Measurements from ENCODE around the gene ADAP1.
"Not testable (repeated sequence)": the region's sequence is repeated elsewhere in the genome, so short reads cannot be mapped to it uniquely, and the experiment has no call there.

ADAP1 gene

GRCh38 chr7:874031-874749 is 80.3 kb downstream of the ADAP1 start:
- TF ChIP-seq CTCF (IDR thresholded peaks at IDR 0.05; ENCODE audit: low read depth, low read length) = no peak
- Histone ChIP-seq H3K9me3 (no peaks in the 10 kb centered on the region), H3K4me1 (peaks cover 5% of the 10 kb centered on the region), H3K4me3 (ENCODE audit: low read depth, low read length) (no peak overlapping the region), H3K36me3 (peaks cover 41% of the 10 kb centered on the region), H3K27me3 (no peaks in the 10 kb centered on the region)
- no peak for DNase-seq

DNA sequence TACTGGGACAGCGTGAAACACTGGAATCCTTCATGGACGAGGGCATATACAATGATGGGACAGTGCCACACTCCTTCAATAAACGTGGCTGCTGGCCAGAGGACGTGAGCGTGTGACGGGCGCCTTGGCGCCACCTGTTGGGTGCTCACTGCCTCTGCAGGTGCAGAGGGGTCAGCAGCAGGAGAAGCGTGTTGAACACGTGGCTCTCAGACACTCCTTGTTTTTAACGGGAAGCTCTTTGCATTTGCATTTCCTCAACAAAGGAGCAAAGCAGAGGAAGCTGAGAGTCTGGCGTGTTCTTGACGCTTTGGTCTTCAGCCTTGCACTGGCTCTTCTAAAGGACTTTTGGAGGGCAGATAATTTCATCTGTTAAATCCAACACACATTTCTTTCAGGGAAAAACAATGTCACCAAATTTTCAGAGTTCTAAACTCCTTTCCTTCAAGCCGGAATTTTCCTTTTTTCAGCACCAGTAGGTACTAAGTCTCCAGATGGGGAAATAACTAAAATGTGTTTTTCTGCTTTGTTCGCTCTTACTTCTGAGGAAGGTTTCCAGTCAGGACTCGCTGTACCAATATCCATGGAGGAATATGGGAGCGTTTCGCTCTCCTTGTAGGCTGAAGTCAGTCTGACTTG is 81.0 kb downstream of the ADAP1 start:
- H3K9me3 ChIP-seq = no peaks in the 10 kb centered on the region

GRCh38 chr7:872685-873084 is 81.8 kb downstream of the ADAP1 start:
- not testable (repeated sequence) for DNase-seq; H3K4me3 ChIP-seq (ENCODE audit: low read depth, low read length); H3K4me1 ChIP-seq; H3K9me3 ChIP-seq; H3K27me3 ChIP-seq
- peaks cover 44% of the 10 kb centered on the region for H3K36me3 ChIP-seq

More for the DNA sequence above, 81.0 kb downstream of the ADAP1 start:
- Histone ChIP-seq H3K36me3 (peaks cover 39% of the 10 kb centered on the region), H3K4me3 (ENCODE audit: low read depth, low read length) (no peak overlapping the region), H3K27me3 (no peaks in the 10 kb centered on the region), H3K4me1 (peaks cover 5% of the 10 kb centered on the region)
- peak; percentile 81 for DNase-seq
- peak; percentile 95 for TF ChIP-seq CTCF (IDR thresholded peaks at IDR 0.05; ENCODE audit: low read depth, low read length)

GRCh38 chr7:871900-872537 is 82.5 kb downstream of the ADAP1 start:
- no peaks in the 10 kb centered on the region for H3K9me3 ChIP-seq
- H3K4me3 ChIP-seq (ENCODE audit: low read depth, low read length) = no peak overlapping the region
- peaks cover 51% of the 10 kb centered on the region for H3K36me3 ChIP-seq
- DNase-seq = no peak
- peaks cover 5% of the 10 kb centered on the region for H3K4me1 ChIP-seq
- no peak for TF ChIP-seq CTCF (IDR thresholded peaks at IDR 0.05; ENCODE audit: low read depth, low read length)
- H3K27me3 ChIP-seq = no peaks in the 10 kb centered on the region

DNA sequence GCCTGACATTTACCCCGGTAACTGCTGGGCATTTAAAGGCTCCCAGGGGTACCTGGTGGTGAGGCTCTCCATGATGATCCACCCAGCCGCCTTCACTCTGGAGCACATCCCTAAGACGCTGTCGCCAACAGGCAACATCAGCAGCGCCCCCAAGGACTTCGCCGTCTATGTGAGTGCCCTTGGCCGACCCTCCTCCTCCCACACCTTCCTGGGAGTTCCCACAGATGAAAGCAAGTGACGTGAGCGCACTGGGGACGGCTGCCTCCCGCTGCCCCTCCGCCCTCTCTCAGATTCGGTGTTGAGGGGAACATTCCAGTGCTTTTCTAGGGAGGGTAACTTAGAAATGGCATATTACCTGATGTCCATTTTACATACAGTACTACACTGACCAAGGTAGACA is 85.1 kb downstream of the ADAP1 start:
- no peak for TF ChIP-seq CTCF (IDR thresholded peaks at IDR 0.05; ENCODE audit: low read depth, low read length)
- no peaks in the 10 kb centered on the region for H3K27me3 ChIP-seq
- H3K4me1 ChIP-seq = peaks cover 5% of the 10 kb centered on the region
- no peak for DNase-seq
- H3K4me3 ChIP-seq (ENCODE audit: low read depth, low read length) = no peak overlapping the region
- H3K36me3 ChIP-seq = peaks cover 60% of the 10 kb centered on the region
- no peaks in the 10 kb centered on the region for H3K9me3 ChIP-seq

- no peak for DNase-seq
- Histone ChIP-seq H3K27me3 (no peaks in the 10 kb centered on the region), H3K4me3 (ENCODE audit: low read depth, low read length) (no peak overlapping the region), H3K9me3 (no peaks in the 10 kb centered on the region), H3K4me1 (no peaks in the 10 kb centered on the region), H3K36me3 (peaks cover 55% of the 10 kb centered on the region)
- TF ChIP-seq CTCF (IDR thresholded peaks at IDR 0.05; ENCODE audit: low read depth, low read length) = no peak
These were observed 86.3 kb downstream of the ADAP1 start for GRCh38 chr7:868189-868486.
